A549 treated with dexamethasone at 1 μM for 4 hours (cell line): ENCODE results near the gene MAT1A. TPM values are rescaled to one million over a fixed set of nuclear protein-coding genes. Genes with fewer than 3 reads are reported as not detected.

Experiments
- total RNA-seq: library from RNA; stranded (reverse); fragments of 200-300 nt; extraction: Qiagen RNA extraction; gene quantifications from 5 replicates; pipeline ENCODE4 v1.2.3, GENCODE V29; 2022

MAT1A gene
- total RNA-seq = 0.04 to 0.11 TPM (median 0.04 TPM) in 5 replicates

DNA sequence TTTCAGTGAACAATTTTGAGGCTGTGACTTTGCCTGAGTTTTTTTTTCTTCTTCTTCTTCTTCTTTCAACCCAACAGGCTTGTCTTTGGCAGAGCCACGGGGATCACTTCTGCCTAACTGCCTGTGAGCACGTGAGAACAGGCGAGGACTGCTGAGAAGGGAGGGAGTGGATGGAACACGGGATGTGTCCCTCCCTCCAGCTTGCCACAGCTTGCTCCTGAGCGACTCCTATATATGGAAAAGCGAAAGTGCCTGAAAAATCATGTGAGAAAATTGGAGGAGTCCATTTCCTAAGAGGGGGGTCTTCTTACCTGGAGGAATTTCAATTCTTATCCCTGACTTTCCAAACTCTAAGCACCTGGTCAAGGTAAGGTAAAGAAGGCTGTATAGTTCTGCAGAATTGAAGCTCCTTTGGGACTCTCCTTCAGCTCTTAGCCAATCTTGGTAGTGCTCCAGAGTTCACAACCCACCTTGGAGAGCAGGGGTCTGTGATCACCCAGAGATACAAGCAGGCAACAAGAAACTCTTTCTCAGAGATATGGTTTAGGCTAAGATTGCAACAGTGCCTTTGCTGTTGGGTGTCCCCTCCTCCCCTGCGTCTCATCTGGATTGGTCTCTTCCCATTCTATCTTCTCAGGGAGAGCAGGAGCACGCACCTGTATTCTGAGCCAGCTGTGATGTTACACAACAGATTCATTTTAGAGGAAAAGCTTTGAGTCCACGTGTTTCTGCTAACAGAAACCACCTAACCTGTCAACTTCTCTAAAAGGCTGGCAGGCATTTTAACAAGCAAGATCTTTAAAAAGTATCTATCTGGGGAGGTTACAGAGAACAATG lies at the start of gene MAT1A:
Gene MAT1A (minus strand): TSS at position 208 of the 837 bp plus-strand sequence. CDS start 235 bp downstream, outside the sequence.

Other genes with a start within 250 kb of the MAT1A start
- gene TMEM254, start 211.0 kb downstream of the MAT1A start, total RNA-seq = 15.0 to 21.3 TPM (median 17.7 TPM) in 5 replicates
- gene PLAC9, start 156.9 kb downstream of the MAT1A start, total RNA-seq = 0.29 TPM in 1 of 5 replicates, not detected in the others
- 181 to 239 TPM (median 229 TPM) in 5 replicates for gene ANXA11, start 84.1 kb downstream of the MAT1A start, total RNA-seq
- not detected in 5 replicates for gene DYDC1, start 67.1 kb upstream of the MAT1A start, total RNA-seq
- gene DYDC2, start 67.1 kb upstream of the MAT1A start, total RNA-seq = 0.05 to 0.06 TPM in 2 of 5 replicates, not detected in the others
- gene PRXL2A, start 118.9 kb upstream of the MAT1A start, total RNA-seq = 43.9 to 47.6 TPM (median 45.0 TPM) in 5 replicates
- 89.2 to 130 TPM (median 126 TPM) in 5 replicates for gene TSPAN14, start 164.7 kb upstream of the MAT1A start, total RNA-seq
- gene SH2D4B, start 248.2 kb upstream of the MAT1A start, total RNA-seq = 0.05 to 0.19 TPM (median 0.07 TPM) in 5 replicates